BLaER1 treated with 17β-estradiol and CSF1 and Interleukin-3, amounts not matched to agents 10 nM and 100 nM (cell line): ENCODE measurements around the gene CORT.

ENCODE experiments used
- H3K27ac ChIP-seq, 11 experiments: shearing (Covaris generic); formaldehyde crosslinking; 2 replicates each; pipeline ENCODE4 v1.8.1; 2022
- H3K27me3 ChIP-seq, 11 experiments: shearing (Covaris generic); formaldehyde crosslinking; 2 replicates each; pipeline ENCODE4 v1.8.1; 2022
- H3K36me3 ChIP-seq, 11 experiments: shearing (Covaris generic); formaldehyde crosslinking; 2 replicates each; pipeline ENCODE4 v1.8.1; 2022
- H3K4me1 ChIP-seq, 10 experiments: shearing (Covaris generic); formaldehyde crosslinking; 2 replicates each; pipeline ENCODE4 v1.8.1; 2022
- H3K4me2 ChIP-seq, 11 experiments: shearing (Covaris generic); formaldehyde crosslinking; 2 replicates each; pipeline ENCODE4 v1.8.1; 2022
- H3K4me3 ChIP-seq, 10 experiments: shearing (Covaris generic); formaldehyde crosslinking; 2 replicates each; pipeline ENCODE4 v1.8.1; 2022
- H3K9ac ChIP-seq, 11 experiments: shearing (Covaris generic); formaldehyde crosslinking; 2 replicates each; pipeline ENCODE4 v1.8.1; 2022
- H3K9me3 ChIP-seq, 11 experiments: shearing (Covaris generic); formaldehyde crosslinking; replicated peaks in 1 of 11; 2 replicates each; pipeline ENCODE4 v1.8.1; 2022
- H4K20me1 ChIP-seq, 11 experiments: shearing (Covaris generic); formaldehyde crosslinking; 2 replicates each; pipeline ENCODE4 v1.8.1; 2022
- Cebpa-rat ChIP-seq, 11 experiments: shearing (Covaris generic); IDR thresholded peaks; 2 replicates each; pipeline ENCODE4 v1.8.1; 2022

CORT gene

GRCh38 chr1:10489291-10490055 is 39.6 kb downstream of the CORT start:
- Histone ChIP-seq H3K27ac (no peak overlapping the region), H3K4me3 (no peak overlapping the region)
- no peak for TF ChIP-seq Cebpa-rat (IDR thresholded peaks at IDR 0.05)

GRCh38 chr1:10490286-10490970 is 40.6 kb downstream of the CORT start:
- peaks cover 6 to 15% (median 12%) of the 10 kb centered on the region in 10 experiments for H3K4me1 ChIP-seq
- no peak overlapping the region for H3K4me3 ChIP-seq
- peaks cover 9 to 46% (median 20%) of the 10 kb centered on the region in 11 experiments; a peak in 19 of 22 replicates for H3K36me3 ChIP-seq
- peaks cover 0 to 12% (median 8%) of the 10 kb centered on the region in 11 experiments; a peak in 16 of 22 replicates for H3K9me3 ChIP-seq
- no peak overlapping the region for H3K27ac ChIP-seq
- H4K20me1 ChIP-seq, result peaks cover 30 to 94% (median 59%) of the 10 kb centered on the region in 11 experiments; a peak in 20 of 22 replicates
- peak overlapping the region in 5 of 11 experiments; percentile 9 to 28 (median 18); a peak in 4 of 22 replicates for H3K9ac ChIP-seq
- TF ChIP-seq Cebpa-rat (IDR thresholded peaks at IDR 0.05), result no peak
- H3K4me2 ChIP-seq, result no peak overlapping the region
- no peaks in the 10 kb centered on the region for H3K27me3 ChIP-seq

More at GRCh38 chr1:10489291-10490055, 39.6 kb downstream of the CORT start:
- Histone ChIP-seq H3K9ac (peak overlapping the region in 4 of 11 experiments; percentile 3 to 28 (median 9); a peak in 1 of 22 replicates), H3K4me1 (peaks cover 2 to 12% (median 8%) of the 10 kb centered on the region in 10 experiments; a peak in 17 of 20 replicates), H3K27me3 (no peaks in the 10 kb centered on the region), H3K9me3 (peaks cover 0 to 15% (median 9%) of the 10 kb centered on the region in 11 experiments; a peak in 16 of 22 replicates), H3K4me2 (no peak overlapping the region), H4K20me1 (peaks cover 30 to 95% (median 58%) of the 10 kb centered on the region in 11 experiments; a peak in 20 of 22 replicates), H3K36me3 (peaks cover 9 to 49% (median 23%) of the 10 kb centered on the region in 11 experiments; a peak in 19 of 22 replicates)

DNA sequence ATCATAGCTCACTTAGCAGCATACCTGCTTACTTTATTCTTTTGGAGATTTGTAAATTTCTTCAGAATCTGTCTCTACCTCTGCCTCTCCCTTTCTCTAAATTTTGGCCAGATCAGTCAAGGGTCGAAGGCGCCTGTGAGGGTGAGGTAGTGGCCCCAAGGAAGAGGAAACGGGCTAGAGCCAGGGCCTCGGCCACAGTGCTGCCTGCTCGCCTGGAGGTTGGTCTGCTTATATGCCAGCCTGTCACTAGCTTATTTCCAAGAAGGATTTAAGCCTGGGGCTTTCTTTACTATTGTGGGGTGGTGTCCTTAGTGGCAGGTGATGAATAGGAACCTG is 44.6 kb downstream of the CORT start:
- no peaks in the 10 kb centered on the region for H3K27me3 ChIP-seq
- peaks cover 10 to 55% (median 26%) of the 10 kb centered on the region in 11 experiments; a peak in 20 of 22 replicates for H3K36me3 ChIP-seq
- no peaks in the 10 kb centered on the region for H3K9me3 ChIP-seq
- H3K4me2 ChIP-seq, result peak overlapping the region in 10 of 11 experiments; percentile 77 to 95 (median 90); a peak in 11 of 22 replicates
- peak overlapping the region in 3 of 11 experiments; percentile 31 to 63 (median 44); a peak in 4 of 22 replicates for H3K9ac ChIP-seq
- H3K27ac ChIP-seq, result no peak overlapping the region
- no peak for TF ChIP-seq Cebpa-rat (IDR thresholded peaks at IDR 0.05)
- H3K4me3 ChIP-seq, result no peak overlapping the region
- H3K4me1 ChIP-seq, result peaks cover 14 to 26% (median 23%) of the 10 kb centered on the region in 10 experiments
- peaks cover 42 to 99% (median 86%) of the 10 kb centered on the region in 11 experiments; a peak in 20 of 22 replicates for H4K20me1 ChIP-seq

GRCh38 chr1:10494754-10495474 is 45.1 kb downstream of the CORT start:
- no peak for TF ChIP-seq Cebpa-rat (IDR thresholded peaks at IDR 0.05)
- no peaks in the 10 kb centered on the region for H3K27me3 ChIP-seq
- H4K20me1 ChIP-seq, result peaks cover 37 to 99% (median 86%) of the 10 kb centered on the region in 11 experiments; a peak in 20 of 22 replicates
- H3K9ac ChIP-seq, result peak overlapping the region; percentile 15 to 65 (median 56); a peak in 18 of 22 replicates
- H3K36me3 ChIP-seq, result peaks cover 7 to 50% (median 26%) of the 10 kb centered on the region in 11 experiments; a peak in 19 of 22 replicates
- peak overlapping the region; percentile 77 to 95 (median 89) for H3K4me2 ChIP-seq
- peak overlapping the region in 8 of 11 experiments; percentile 6 to 57 (median 32); a peak in 14 of 22 replicates for H3K27ac ChIP-seq
- peak overlapping the region; percentile 19 to 61 (median 40); a peak in 15 of 20 replicates for H3K4me3 ChIP-seq
- H3K4me1 ChIP-seq, result peaks cover 14 to 26% (median 23%) of the 10 kb centered on the region in 10 experiments
- H3K9me3 ChIP-seq, result no peaks in the 10 kb centered on the region

- peak overlapping the region in 8 of 11 experiments; percentile 1 to 57 (median 28); a peak in 14 of 22 replicates for H3K27ac ChIP-seq
- peak overlapping the region; percentile 77 to 95 (median 89) for H3K4me2 ChIP-seq
- H3K4me3 ChIP-seq, result peak overlapping the region in 6 of 10 experiments; percentile 13 to 51 (median 38); a peak in 10 of 20 replicates
- H3K4me1 ChIP-seq, result peaks cover 14 to 26% (median 23%) of the 10 kb centered on the region in 10 experiments
- peak overlapping the region; percentile 15 to 65 (median 56); a peak in 18 of 22 replicates for H3K9ac ChIP-seq
- peaks cover 7 to 45% (median 23%) of the 10 kb centered on the region in 11 experiments; a peak in 19 of 22 replicates for H3K36me3 ChIP-seq
- H3K27me3 ChIP-seq, result no peaks in the 10 kb centered on the region
- no peaks in the 10 kb centered on the region for H3K9me3 ChIP-seq
- TF ChIP-seq Cebpa-rat (IDR thresholded peaks at IDR 0.05), result no peak
- H4K20me1 ChIP-seq, result peaks cover 33 to 99% (median 86%) of the 10 kb centered on the region in 11 experiments; a peak in 20 of 22 replicates
Measured at GRCh38 chr1:10495475-10495817, 45.6 kb downstream of the CORT start.

DNA sequence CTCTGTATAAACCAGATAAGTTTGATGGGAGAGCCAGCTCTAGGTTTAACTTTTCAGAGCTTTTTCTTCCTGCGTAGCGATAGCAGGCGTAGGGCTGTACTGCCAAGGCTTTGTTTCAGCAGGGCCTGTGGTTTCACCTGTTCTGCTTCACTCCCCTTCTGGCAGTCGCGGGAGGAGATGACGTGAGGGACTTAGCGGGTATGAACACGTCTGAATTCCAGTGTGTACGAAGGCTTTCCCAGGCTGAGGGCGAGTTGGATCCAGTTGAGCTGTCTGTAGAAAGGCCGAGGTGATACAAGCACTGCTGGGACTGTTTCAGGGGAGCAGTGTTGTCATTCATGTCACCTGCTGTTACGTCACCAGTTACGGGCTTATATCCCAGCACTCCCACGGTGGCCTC is 46.1 kb downstream of the CORT start:
- Histone ChIP-seq H3K4me3 (no peak overlapping the region), H3K27ac (peak overlapping the region in 6 of 11 experiments; percentile 4 to 57 (median 32); a peak in 6 of 22 replicates), H3K27me3 (no peaks in the 10 kb centered on the region), H3K9ac (peak overlapping the region in 9 of 11 experiments; percentile 19 to 65 (median 57); a peak in 13 of 22 replicates), H4K20me1 (peaks cover 33 to 99% (median 86%) of the 10 kb centered on the region in 11 experiments; a peak in 20 of 22 replicates), H3K36me3 (peaks cover 7 to 39% (median 23%) of the 10 kb centered on the region in 11 experiments; a peak in 19 of 22 replicates), H3K9me3 (no peaks in the 10 kb centered on the region), H3K4me1 (peaks cover 14 to 26% (median 23%) of the 10 kb centered on the region in 10 experiments), H3K4me2 (peak overlapping the region; percentile 77 to 95 (median 89); a peak in 20 of 22 replicates)
- no peak for TF ChIP-seq Cebpa-rat (IDR thresholded peaks at IDR 0.05)

GRCh38 chr1:10497109-10497508 is 47.3 kb downstream of the CORT start:
- H4K20me1 ChIP-seq, result peaks cover 40 to 99% (median 88%) of the 10 kb centered on the region in 11 experiments; a peak in 20 of 22 replicates
- no peak for TF ChIP-seq Cebpa-rat (IDR thresholded peaks at IDR 0.05)
- H3K9me3 ChIP-seq, result no peaks in the 10 kb centered on the region
- H3K27me3 ChIP-seq, result no peaks in the 10 kb centered on the region
- peaks cover 7 to 36% (median 23%) of the 10 kb centered on the region in 11 experiments; a peak in 19 of 22 replicates for H3K36me3 ChIP-seq
- H3K4me2 ChIP-seq, result no peak overlapping the region
- H3K27ac ChIP-seq, result no peak overlapping the region
- peaks cover 14 to 26% (median 23%) of the 10 kb centered on the region in 10 experiments for H3K4me1 ChIP-seq
- no peak overlapping the region for H3K4me3 ChIP-seq
- peak overlapping the region in 1 of 11 experiments; percentile 42; a peak in 1 of 22 replicates for H3K9ac ChIP-seq

DNA sequence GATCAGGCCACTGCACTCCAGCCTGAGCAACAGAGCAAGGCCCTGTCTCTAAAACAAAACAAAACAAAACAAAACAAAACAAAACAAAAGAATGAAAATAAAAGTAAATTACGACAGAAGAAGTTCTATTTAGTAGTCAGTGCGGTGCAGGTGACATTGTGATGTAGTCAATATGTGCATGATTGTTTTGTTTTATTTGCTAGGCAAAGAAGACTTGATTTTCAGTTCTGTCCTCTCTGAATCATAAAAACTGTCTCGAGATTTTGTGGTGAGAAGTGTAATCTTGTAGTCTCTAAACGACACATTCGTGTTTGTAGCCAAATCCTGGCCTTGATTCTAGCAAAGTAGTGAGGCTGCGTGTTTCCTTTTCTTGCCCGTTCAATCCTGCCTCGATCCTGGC is 48.4 kb downstream of the CORT start:
- H3K27me3 ChIP-seq, result no peaks in the 10 kb centered on the region
- no peak for TF ChIP-seq Cebpa-rat (IDR thresholded peaks at IDR 0.05)
- no peak overlapping the region for H3K4me2 ChIP-seq
- H3K4me1 ChIP-seq, result peaks cover 14 to 26% (median 23%) of the 10 kb centered on the region in 10 experiments
- no peak overlapping the region for H3K27ac ChIP-seq
- H3K36me3 ChIP-seq, result peaks cover 7 to 36% (median 23%) of the 10 kb centered on the region in 11 experiments; a peak in 19 of 22 replicates
- H3K4me3 ChIP-seq, result no peak overlapping the region
- H4K20me1 ChIP-seq, result peaks cover 45 to 99% (median 86%) of the 10 kb centered on the region in 11 experiments; a peak in 20 of 22 replicates
- H3K9me3 ChIP-seq, result no peaks in the 10 kb centered on the region
- peak overlapping the region in 2 of 11 experiments; percentile 9 to 17; a peak in 3 of 22 replicates for H3K9ac ChIP-seq
